Measurements from ENCODE around the gene TAF1B.

TAF1B gene

GRCh38 chr2:9948721-9949120 is 105.4 kb downstream of the TAF1B start:
- DNase-seq: no peak
- in situ Hi-C loops (cut with HindIII; ENCODE audit: low pct_ligation_motif_present, low pct_unique_long_range_greater_than_20kb, low sequenced_read_pairs): no loop called here

DNA sequence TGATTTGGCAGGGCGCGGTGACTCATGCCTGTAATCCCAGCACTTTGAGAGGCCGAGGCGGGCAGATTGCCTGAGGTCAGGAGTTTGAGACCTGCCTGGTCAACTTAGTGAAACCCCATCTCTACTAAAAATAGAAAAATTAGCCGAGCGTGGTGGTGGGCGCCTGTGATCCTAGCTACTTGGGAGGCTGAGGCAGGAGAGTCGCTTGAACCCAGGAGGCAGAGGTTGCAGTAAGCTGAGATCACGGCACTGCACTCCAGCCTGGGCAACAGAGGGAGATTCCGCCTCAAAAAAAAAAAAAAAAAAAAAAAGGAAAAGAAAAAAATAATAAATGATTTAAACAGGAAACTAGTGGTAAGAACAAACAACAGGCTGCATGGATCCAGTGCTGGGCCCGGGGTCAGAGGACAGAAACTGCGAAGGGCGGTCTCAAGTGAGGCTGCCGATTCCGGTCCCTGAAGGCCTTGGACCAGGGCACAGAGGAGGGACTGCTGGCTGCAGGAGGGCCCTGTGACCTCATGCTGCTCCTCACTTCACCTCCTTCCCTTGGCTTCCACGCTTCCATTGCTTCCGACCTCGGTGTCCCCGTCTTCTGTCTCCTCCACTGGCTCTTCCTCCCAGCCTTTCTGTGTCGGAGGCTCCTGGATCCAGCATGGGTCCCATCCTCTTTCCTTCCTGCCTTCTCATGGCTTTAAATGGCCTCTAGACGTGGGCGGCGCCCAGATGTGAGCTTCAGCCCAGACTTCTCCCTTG is 106.1 kb downstream of the TAF1B start:
- no peak for DNase-seq
- in situ Hi-C loops (cut with HindIII; ENCODE audit: low pct_ligation_motif_present, low pct_unique_long_range_greater_than_20kb, low sequenced_read_pairs): no loop called here

DNA sequence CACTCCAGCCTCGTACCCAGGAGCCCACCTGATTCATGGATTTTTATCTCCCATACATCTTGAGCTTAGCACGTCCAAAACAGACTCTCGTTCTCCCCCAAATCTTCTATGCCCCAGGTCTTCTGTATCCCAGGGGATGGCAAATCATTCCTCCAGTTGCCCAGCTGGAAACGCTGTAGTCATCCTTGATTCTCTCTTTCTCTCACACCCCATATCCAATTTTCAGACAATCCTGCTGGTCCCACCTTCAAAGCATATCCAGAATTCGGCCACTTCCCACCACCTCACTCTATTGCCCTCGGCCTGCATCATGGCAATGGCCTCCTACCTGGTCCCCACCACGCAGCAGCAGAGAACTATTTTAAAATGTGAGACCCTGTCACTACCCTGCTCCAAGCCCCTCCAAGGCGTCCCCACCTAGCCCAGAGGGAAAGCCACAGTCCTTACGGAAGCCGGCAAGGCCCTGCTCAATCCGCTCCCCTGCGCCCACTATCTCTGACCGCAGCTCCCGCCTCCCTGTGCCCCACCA is 106.8 kb downstream of the TAF1B start:
- DNase-seq: no peak
- in situ Hi-C loops (cut with HindIII; ENCODE audit: low pct_ligation_motif_present, low pct_unique_long_range_greater_than_20kb, low sequenced_read_pairs): no loop called here

- in situ Hi-C loops (cut with HindIII; ENCODE audit: low pct_ligation_motif_present, low pct_unique_long_range_greater_than_20kb, low sequenced_read_pairs): no loop called here
- no peak for DNase-seq
These were observed 107.4 kb downstream of the TAF1B start for GRCh38 chr2:9950521-9951271.

DNA sequence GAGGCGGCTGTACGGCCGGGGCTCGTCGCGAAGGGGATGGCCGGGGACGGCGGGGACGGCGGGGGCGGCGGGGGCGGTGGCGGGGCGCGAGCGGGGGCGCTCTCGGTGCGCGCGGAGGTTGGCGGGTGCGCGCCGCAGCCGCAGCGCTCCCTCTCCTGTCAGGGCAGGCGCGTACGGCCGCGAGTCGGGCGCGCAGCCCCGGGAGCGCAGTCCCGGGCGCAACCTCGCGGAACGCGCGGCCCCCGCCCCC is 107.9 kb downstream of the TAF1B start:
- in situ Hi-C loops (cut with HindIII; ENCODE audit: low pct_ligation_motif_present, low pct_unique_long_range_greater_than_20kb, low sequenced_read_pairs): no loop called here
- DNase-seq: no peak

- in situ Hi-C loops (cut with HindIII; ENCODE audit: low pct_ligation_motif_present, low pct_unique_long_range_greater_than_20kb, low sequenced_read_pairs): no loop called here
These were observed 108.4 kb downstream of the TAF1B start, which contains the start of gene GRHL1 for GRCh38 chr2:9951522-9952285. Gene GRHL1, plus strand, starts transcription at chr2:9951693. Its CDS starts 141 bp downstream, at chr2:9951834.

DNA sequence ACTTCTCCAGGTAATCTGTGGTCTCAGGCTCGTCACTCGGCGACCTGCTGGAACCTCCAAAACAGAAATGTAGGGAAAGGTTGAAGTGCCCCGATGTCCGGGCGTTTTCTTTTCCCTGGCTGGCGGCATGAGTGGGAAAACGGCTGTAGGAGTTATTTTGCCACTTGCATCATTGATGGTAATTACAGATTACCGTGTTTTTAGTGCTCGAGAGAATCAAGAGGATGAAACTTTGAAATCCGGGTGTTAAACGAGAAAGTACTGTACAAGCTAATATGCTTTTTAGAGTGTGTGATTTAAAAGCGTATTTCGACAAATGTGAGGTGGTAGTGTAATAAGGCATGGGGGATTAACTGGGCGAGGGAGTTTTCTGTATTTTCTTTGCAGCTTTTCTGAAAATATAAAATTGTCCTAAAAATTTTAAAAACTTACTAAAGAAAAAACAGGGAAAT is 109.0 kb downstream of the TAF1B start:
- no peak for DNase-seq
- in situ Hi-C loops (cut with HindIII; ENCODE audit: low pct_ligation_motif_present, low pct_unique_long_range_greater_than_20kb, low sequenced_read_pairs): no loop called here

More at GRCh38 chr2:9951522-9952285, 108.4 kb downstream of the TAF1B start, which contains the start of gene GRHL1:
- DNase-seq: peak; percentile 92

- in situ Hi-C loops (cut with HindIII; ENCODE audit: low pct_ligation_motif_present, low pct_unique_long_range_greater_than_20kb, low sequenced_read_pairs): no loop called here
- DNase-seq: no peak
These were observed 109.7 kb downstream of the TAF1B start for GRCh38 chr2:9952856-9953503.

GRCh38 chr2:9954136-9954535 is 110.9 kb downstream of the TAF1B start:
- in situ Hi-C loops (cut with HindIII; ENCODE audit: low pct_ligation_motif_present, low pct_unique_long_range_greater_than_20kb, low sequenced_read_pairs): no loop called here
- no peak for DNase-seq

GRCh38 chr2:9958057-9958456 is 114.8 kb downstream of the TAF1B start:
- no peak for DNase-seq
- in situ Hi-C loops (cut with HindIII; ENCODE audit: low pct_ligation_motif_present, low pct_unique_long_range_greater_than_20kb, low sequenced_read_pairs): no loop called here

- in situ Hi-C loops (cut with HindIII; ENCODE audit: low pct_ligation_motif_present, low pct_unique_long_range_greater_than_20kb, low sequenced_read_pairs): no loop called here
- no peak for DNase-seq
These were observed 116.0 kb downstream of the TAF1B start for GRCh38 chr2:9959262-9959661.

GRCh38 chr2:9961013-9961412 is 117.7 kb downstream of the TAF1B start:
- in situ Hi-C loops (cut with HindIII; ENCODE audit: low pct_ligation_motif_present, low pct_unique_long_range_greater_than_20kb, low sequenced_read_pairs): no loop called here
- no peak for DNase-seq

GRCh38 chr2:9964334-9964980 is 121.2 kb downstream of the TAF1B start:
- DNase-seq: no peak
- in situ Hi-C loops (cut with HindIII; ENCODE audit: low pct_ligation_motif_present, low pct_unique_long_range_greater_than_20kb, low sequenced_read_pairs): no loop called here

GRCh38 chr2:9965119-9965822 is 122.0 kb downstream of the TAF1B start:
- no peak for DNase-seq
- in situ Hi-C loops (cut with HindIII; ENCODE audit: low pct_ligation_motif_present, low pct_unique_long_range_greater_than_20kb, low sequenced_read_pairs): no loop called here

DNA sequence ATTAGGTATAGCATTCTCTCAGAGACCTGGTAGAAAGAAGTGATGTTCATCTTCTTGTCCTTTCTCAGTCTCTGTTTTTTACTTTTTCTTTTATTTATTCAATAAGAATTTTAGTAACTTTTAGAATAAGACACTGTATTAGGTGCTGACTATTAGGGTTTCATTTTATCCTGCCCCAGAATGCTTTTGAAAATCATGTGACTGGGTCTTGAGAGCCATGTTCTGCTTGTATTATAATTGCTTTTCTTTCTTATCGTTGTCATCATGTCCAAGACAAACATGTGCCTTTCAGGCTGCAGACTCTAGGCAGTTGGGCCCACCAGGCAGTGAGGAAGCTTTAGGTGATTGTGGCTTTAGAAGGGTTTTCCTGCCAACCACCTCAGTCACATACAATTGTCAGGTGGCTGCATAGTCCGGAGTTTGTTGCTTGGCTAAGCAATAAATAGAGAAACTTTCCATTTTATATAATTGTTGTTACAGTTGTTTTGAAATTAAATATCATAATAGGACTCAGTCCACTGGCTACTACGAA is 123.3 kb downstream of the TAF1B start:
- in situ Hi-C loops (cut with HindIII; ENCODE audit: low pct_ligation_motif_present, low pct_unique_long_range_greater_than_20kb, low sequenced_read_pairs): no loop called here
- no peak for DNase-seq

- no peak for DNase-seq
These were observed 123.9 kb downstream of the TAF1B start for GRCh38 chr2:9967053-9967775.

More at GRCh38 chr2:9967053-9967775, 123.9 kb downstream of the TAF1B start:
- in situ Hi-C loops (cut with HindIII; ENCODE audit: low pct_ligation_motif_present, low pct_unique_long_range_greater_than_20kb, low sequenced_read_pairs): no loop called here
